Stimulated activated CD4-positive, alpha-beta T cell treated with anti-CD3 and anti-CD28 coated beads, Interleukin-12 subunit alpha, Interleukin-12 subunit beta, amount 100 ng/mL, for 4 hours (primary cell): ENCODE data around the gene PLEKHA8.

ENCODE experiments used
- DNase-seq: peaks from one replicate; pipeline ENCODE4 v3.0.0-alpha.2; 2020

PLEKHA8 gene

GRCh38 chr7:30026229-30027064 lies 1.8 kb upstream of the PLEKHA8 start, which contains the start of gene FKBP14:
FKBP14 (minus strand) TSS chr7:30026702; CDS start chr7:30026508, 194 bp downstream.
- DNase-seq, result peak; percentile 84

DNA sequence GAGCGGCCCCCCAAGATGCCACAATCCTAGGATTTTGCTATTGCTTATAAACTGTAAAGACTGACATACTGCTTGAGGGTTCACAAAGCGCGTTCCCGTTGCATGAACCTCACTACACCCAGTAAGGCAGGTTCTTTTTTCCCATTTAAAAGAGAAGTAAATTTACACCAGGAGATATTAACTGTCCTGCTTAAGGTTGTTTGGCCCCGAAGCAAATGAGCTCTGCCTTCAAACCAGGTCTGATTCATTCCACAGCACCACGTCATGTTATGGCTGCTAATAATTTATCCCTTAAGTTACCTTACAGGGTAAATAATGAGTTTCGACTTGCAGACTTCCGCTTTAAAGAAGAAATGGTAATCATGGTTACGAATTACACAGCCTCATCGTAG lies 1.2 kb upstream of the PLEKHA8 start:
- no peak for DNase-seq

- DNase-seq, result no peak
These were observed 434 bp upstream of the PLEKHA8 start for GRCh38 chr7:30027740-30028215.

- no peak for DNase-seq
These were observed 780 bp downstream of the PLEKHA8 start for GRCh38 chr7:30028749-30029635.

- DNase-seq, result no peak
These were observed 1.5 kb downstream of the PLEKHA8 start for GRCh38 chr7:30029696-30030095.

GRCh38 chr7:30032310-30033125 lies 4.3 kb downstream of the PLEKHA8 start:
- DNase-seq, result no peak

DNA sequence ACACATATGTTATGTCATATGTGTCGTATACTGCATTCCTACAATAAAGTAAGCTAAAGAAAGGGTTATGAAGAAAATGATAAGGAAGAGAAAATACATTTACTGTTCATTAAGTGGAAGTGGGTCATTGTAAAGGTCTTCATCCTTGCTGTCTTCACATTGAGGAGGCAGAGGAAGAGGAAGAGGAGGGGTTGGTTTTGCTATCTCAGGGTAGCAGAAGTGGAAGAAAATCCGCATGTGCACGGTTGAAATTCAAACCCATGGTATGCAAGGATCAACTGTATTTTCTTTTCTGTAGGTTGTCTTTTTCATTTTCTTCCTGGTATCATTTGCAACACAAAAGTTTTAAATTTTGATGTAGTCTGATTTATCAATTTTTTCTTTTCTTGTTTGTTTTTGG lies 6.3 kb downstream of the PLEKHA8 start:
- DNase-seq, result no peak

- DNase-seq, result no peak
These were observed 8.0 kb downstream of the PLEKHA8 start for GRCh38 chr7:30036220-30036619.

GRCh38 chr7:30038196-30038980 lies 10.2 kb downstream of the PLEKHA8 start:
- no peak for DNase-seq

GRCh38 chr7:30040938-30041337 lies 12.7 kb downstream of the PLEKHA8 start:
- no peak for DNase-seq

- no peak for DNase-seq
These were observed 13.5 kb downstream of the PLEKHA8 start for GRCh38 chr7:30041526-30042269.

GRCh38 chr7:30046127-30046770 lies 18.0 kb downstream of the PLEKHA8 start:
- DNase-seq, result no peak

DNA sequence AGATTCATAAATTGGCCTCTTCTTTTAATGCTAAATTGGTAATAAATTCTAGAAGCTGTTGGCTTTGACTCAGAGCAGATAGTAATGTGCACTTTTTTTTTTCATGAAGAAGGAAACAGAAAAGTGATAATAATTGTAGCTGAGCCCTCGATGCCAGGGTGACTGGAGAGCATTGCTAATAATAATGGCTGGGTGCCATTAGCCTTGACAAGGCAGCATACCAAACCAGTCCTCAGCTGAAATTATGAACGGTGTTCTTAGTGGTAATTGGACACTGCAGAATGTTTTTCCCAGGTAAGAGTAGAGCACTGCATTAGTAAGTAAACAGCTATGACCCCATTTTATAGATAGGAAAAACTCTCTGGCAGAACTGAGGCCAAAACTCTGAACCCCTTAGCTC lies 18.9 kb downstream of the PLEKHA8 start:
- DNase-seq, result no peak

- no peak for DNase-seq
These were observed 20.4 kb downstream of the PLEKHA8 start for GRCh38 chr7:30048582-30048981.

GRCh38 chr7:30049173-30049572 lies 21.0 kb downstream of the PLEKHA8 start:
- DNase-seq, result no peak

DNA sequence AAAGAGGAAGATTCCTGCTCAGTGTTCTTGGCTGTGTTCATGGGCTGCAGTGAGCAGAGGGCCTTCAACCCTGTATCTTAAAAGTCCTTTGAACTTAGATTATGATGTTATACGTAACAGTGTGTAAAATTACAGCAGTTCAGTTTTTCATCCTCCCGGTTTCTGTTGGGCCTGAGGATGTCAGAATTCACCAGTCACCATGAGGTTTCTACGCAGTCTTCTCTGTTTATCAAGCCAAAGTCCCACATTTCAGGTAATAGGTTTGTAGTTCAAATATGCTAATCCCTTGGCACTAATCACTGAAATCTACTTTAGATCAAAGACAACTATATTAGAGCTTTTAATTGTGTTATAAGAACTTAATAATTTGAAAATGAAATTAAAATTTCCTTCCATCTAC lies 24.9 kb downstream of the PLEKHA8 start:
- no peak for DNase-seq

GRCh38 chr7:30057741-30058140 lies 29.5 kb downstream of the PLEKHA8 start:
- DNase-seq, result no peak

GRCh38 chr7:30061786-30062185 lies 33.6 kb downstream of the PLEKHA8 start:
- peak; percentile 8 for DNase-seq

GRCh38 chr7:30062587-30062986 lies 34.4 kb downstream of the PLEKHA8 start:
- no peak for DNase-seq

- DNase-seq, result no peak
These were observed 37.5 kb downstream of the PLEKHA8 start for GRCh38 chr7:30065746-30066145.

- no peak for DNase-seq
These were observed 38.5 kb downstream of the PLEKHA8 start for GRCh38 chr7:30066687-30067086.
